ENCODE measurements around the gene GRWD1. TPM values are rescaled to one million over a fixed set of nuclear protein-coding genes. Genes with fewer than 3 reads are reported as not detected.

GRWD1 gene
- total and polyA plus RNA-seq, 2 experiments from 2014 or later, result 25.2 to 33.1 TPM

- H2AFZ ChIP-seq, result no peak overlapping the region
- no peak overlapping the region for H3K4me3 ChIP-seq
- H3K27ac ChIP-seq, result no peak overlapping the region
- peak; percentile 85 for DNase-seq (ENCODE audit: low spot score)
- whole genome bisulfite sequencing (ENCODE audit: low lambda C conversion rate, missing lambda C conversion rate), result 31% methylated on average over 19 of the region's 19 CpGs
- no peaks in the 10 kb centered on the region for H3K27me3 ChIP-seq
- no peak for TF ChIP-seq EZH2phosphoT487 (IDR thresholded peaks at IDR 0.05; ENCODE audit: low read depth, severe bottlenecking, unreplicated experiment)
- TF ChIP-seq CTCF (IDR thresholded peaks at IDR 0.05; ENCODE audit: poor library complexity), result peak; percentile 82
- no peak for TF ChIP-seq EZH2 (IDR thresholded peaks at IDR 0.05; ENCODE audit: borderline replicate concordance)
- H3K36me3 ChIP-seq (replicated peaks; ENCODE audit: insufficient read depth, low read depth), result no peaks in the 10 kb centered on the region
- H3K79me2 ChIP-seq, result peaks cover 4% of the 10 kb centered on the region
- H4K20me1 ChIP-seq (ENCODE audit: insufficient read depth, poor library complexity, severe bottlenecking), result no peaks in the 10 kb centered on the region
- H3K4me2 ChIP-seq, result no peak overlapping the region
- peaks cover 14% of the 10 kb centered on the region for H3K4me1 ChIP-seq (ENCODE audit: insufficient read depth)
- H3K9me3 ChIP-seq (ENCODE audit: low read depth), result no peaks in the 10 kb centered on the region
- H3K9me2 ChIP-seq (replicated peaks; ENCODE audit: insufficient read depth), result no peaks in the 10 kb centered on the region
These were observed 43.9 kb downstream of the GRWD1 start for GRCh38 chr19:48489608-48490216.

GRCh38 chr19:48490981-48491792 is 45.4 kb downstream of the GRWD1 start:
- Histone ChIP-seq H3K79me2 (peaks cover 4% of the 10 kb centered on the region), H2AFZ (no peak overlapping the region), H3K4me2 (peak overlapping the region; percentile 65), H4K20me1 (ENCODE audit: insufficient read depth, poor library complexity, severe bottlenecking) (no peaks in the 10 kb centered on the region), H3K36me3 (replicated peaks; ENCODE audit: insufficient read depth, low read depth) (no peaks in the 10 kb centered on the region), H3K9me2 (replicated peaks; ENCODE audit: insufficient read depth) (no peaks in the 10 kb centered on the region), H3K9me3 (ENCODE audit: low read depth) (no peaks in the 10 kb centered on the region), H3K27ac (no peak overlapping the region), H3K4me1 (ENCODE audit: insufficient read depth) (peaks cover 14% of the 10 kb centered on the region), H3K4me3 (no peak overlapping the region), H3K27me3 (no peaks in the 10 kb centered on the region)
- no peak for TF ChIP-seq EZH2 (IDR thresholded peaks at IDR 0.05; ENCODE audit: borderline replicate concordance)
- no peak for TF ChIP-seq EZH2phosphoT487 (IDR thresholded peaks at IDR 0.05; ENCODE audit: low read depth, severe bottlenecking, unreplicated experiment)
- TF ChIP-seq CTCF (IDR thresholded peaks at IDR 0.05; ENCODE audit: poor library complexity), result no peak
- DNase-seq (ENCODE audit: low spot score), result peak; percentile 79
- WGBS (ENCODE audit: low lambda C conversion rate, missing lambda C conversion rate), result 15% methylated on average over 20 of the region's 50 CpGs

- TF ChIP-seq CTCF (IDR thresholded peaks at IDR 0.05; ENCODE audit: poor library complexity) (no peak), EZH2phosphoT487 (IDR thresholded peaks at IDR 0.05; ENCODE audit: low read depth, severe bottlenecking, unreplicated experiment) (no peak), EZH2 (IDR thresholded peaks at IDR 0.05; ENCODE audit: borderline replicate concordance) (no peak)
- no peaks in the 10 kb centered on the region for H4K20me1 ChIP-seq (ENCODE audit: insufficient read depth, poor library complexity, severe bottlenecking)
- H2AFZ ChIP-seq, result no peak overlapping the region
- H3K4me1 ChIP-seq (ENCODE audit: insufficient read depth), result peaks cover 14% of the 10 kb centered on the region
- peak overlapping the region; percentile 65 for H3K4me2 ChIP-seq
- no peaks in the 10 kb centered on the region for H3K9me3 ChIP-seq (ENCODE audit: low read depth)
- WGBS (ENCODE audit: low lambda C conversion rate, missing lambda C conversion rate), result 31% methylated on average over 10 of the region's 10 CpGs
- no peaks in the 10 kb centered on the region for H3K9me2 ChIP-seq (replicated peaks; ENCODE audit: insufficient read depth)
- no peak overlapping the region for H3K27ac ChIP-seq
- H3K27me3 ChIP-seq, result no peaks in the 10 kb centered on the region
- H3K79me2 ChIP-seq, result peaks cover 7% of the 10 kb centered on the region
- H3K36me3 ChIP-seq (replicated peaks; ENCODE audit: insufficient read depth, low read depth), result no peaks in the 10 kb centered on the region
- H3K4me3 ChIP-seq, result no peak overlapping the region
- DNase-seq (ENCODE audit: low spot score), result no peak
These were observed 46.0 kb downstream of the GRWD1 start for GRCh38 chr19:48491793-48492123.
